Measurements from ENCODE around the gene PRR36.
A peak's percentile ranks its signal among the peaks of the same experiment; 100 is the strongest.
"Not testable (repeated sequence)": the region's sequence is repeated elsewhere in the genome, so short reads cannot be mapped to it uniquely, and the experiment has no call there.

Gene PRR36

DNA sequence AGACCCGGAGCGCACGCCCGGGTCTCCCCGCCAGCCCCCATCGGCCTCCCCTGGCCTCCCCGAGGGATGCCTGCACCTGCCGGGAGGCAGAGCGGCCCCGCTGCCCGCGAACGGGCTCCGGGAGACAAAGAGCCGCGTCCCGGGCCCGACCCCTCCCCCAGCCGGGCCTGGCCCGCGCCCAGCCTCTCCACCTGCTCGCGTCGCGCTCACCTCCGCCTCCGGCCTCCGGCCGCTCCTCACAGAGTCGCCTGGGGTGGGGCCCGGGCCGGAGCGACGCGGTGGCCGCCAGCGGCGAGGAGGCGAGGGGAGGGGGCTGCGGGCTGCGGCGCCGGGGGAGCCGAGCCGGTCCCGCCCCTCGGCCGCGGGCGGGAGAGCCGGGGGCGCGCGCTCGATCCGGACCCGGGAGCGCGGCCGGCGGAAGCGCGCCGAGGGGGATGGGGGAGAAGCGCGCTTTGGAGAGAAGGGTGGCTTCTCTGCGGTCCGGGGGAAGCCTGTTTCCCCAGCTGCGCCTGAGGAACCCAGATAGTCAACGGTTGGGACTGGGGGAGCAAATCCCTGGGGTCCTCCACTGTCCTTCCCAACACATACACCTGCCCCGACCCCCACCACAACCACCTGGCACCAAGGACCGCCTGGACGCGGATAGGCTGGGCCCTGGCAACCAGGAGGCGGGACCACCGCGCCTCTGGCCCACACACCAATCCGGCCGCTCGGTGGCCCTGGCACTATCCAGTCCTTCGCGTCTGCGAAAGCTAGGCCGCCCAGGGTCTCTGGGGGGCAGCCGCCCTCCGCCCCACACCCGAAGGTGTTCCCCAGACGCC lies at the start of gene PRR36:
Gene PRR36, minus strand, starts transcription at position 315 of the 821 bp plus-strand sequence. CDS start 701 bp downstream, outside the sequence.
- no peak for DNase-seq (ENCODE audit: low spot score)

DNA sequence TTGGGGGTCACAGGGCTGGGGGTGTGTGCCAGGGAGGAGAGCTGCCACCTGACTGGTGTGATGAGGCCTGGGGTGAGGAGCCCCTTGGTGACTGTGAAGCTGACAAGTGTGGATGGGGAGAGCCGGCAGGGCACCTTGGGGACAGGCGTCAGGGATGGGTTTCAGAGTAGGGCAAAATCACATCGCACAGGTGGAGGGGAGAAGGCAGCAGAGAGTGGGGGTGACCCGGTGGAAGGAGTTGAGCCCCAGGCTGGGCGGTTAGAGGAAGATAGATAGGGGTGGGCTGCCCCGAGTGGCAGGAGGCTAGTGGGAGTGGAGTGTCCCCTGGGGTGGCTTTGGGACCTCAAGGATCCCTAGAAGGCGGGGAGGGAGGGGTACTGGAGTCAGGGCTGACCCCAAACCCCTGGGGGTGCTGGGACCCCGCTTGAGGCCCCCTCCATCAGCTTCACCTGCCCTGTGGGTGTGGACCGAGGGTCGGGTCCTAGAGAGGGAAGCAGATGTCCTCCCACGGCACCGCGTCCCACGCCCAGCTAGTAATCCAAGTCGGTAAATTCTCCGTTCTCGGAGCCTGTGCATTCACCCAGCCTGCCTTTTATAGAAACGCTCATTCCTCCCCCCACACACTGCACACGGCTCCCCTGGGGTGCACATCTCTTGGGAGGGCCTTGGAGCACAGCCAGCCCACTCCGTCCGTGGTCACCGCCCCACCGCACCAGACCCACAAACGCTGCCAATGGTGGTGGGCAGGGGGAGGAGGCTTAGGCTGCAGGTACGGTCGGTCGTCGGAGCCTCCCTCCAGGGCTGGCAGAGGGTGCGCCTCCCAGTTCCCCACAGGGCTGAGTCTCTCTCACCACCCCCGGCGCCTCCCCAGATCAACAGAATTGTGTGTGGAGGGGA lies 49.4 kb upstream of the PRR36 start:
- DNase-seq (ENCODE audit: low spot score): no peak

DNA sequence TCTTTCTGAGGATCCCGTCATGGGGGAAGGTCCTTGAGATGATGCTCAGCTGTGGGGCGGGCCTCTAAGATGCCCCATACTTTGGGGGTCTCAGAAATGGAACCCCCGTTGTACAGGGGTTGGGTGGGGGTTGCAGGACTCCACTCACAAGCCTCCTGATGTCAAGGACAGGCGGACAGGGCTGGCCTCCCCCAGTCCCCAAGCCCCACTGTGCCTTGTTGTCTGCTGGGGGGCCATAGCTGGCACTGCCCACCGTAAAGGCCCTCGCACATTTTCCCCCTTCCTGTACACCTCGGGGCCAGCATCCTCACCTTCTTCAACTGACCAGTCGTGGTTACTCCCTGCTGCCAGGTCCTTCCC lies 48.6 kb upstream of the PRR36 start:
- DNase-seq (ENCODE audit: low spot score): no peak

DNA sequence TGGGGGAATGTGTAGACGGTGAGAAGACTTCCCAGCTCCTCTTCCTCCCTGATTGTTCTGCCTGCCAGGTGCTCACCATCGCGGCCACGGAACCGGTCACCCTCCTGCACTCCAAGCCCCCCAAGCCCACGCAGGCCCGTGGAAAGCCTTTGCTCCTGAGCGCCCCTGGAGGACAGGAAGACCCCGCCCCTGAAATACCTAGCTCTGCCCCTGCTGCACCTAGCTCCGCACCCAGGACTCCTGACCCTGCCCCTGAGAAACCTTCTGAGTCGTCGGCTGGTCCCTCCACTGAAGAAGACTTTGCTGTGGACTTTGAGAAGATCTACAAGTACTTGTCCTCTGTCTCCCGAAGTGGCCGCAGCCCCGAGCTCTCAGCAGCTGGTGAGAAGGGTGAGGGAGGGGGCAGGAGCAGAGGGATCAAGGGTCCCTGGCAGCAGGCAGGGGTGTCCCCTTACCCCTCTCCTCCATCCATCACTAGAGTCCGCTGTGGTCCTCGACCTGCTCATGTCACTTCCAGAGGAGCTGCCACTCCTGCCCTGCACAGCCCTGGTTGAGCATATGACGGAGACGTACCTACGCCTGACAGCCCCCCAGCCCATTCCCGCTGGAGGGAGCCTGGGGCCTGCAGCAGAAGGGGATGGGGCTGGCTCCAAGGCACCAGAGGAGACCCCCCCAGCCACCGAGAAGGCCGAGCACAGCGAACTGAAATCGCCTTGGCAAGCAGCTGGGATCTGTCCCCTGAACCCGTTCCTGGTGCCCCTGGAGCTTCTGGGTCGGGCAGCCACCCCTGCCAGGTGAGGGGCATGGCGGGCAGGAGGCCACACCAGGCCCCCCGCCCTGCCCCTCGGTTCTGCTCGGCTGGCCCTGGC lies 48.0 kb upstream of the PRR36 start:
- no peak for DNase-seq (ENCODE audit: low spot score)

DNA sequence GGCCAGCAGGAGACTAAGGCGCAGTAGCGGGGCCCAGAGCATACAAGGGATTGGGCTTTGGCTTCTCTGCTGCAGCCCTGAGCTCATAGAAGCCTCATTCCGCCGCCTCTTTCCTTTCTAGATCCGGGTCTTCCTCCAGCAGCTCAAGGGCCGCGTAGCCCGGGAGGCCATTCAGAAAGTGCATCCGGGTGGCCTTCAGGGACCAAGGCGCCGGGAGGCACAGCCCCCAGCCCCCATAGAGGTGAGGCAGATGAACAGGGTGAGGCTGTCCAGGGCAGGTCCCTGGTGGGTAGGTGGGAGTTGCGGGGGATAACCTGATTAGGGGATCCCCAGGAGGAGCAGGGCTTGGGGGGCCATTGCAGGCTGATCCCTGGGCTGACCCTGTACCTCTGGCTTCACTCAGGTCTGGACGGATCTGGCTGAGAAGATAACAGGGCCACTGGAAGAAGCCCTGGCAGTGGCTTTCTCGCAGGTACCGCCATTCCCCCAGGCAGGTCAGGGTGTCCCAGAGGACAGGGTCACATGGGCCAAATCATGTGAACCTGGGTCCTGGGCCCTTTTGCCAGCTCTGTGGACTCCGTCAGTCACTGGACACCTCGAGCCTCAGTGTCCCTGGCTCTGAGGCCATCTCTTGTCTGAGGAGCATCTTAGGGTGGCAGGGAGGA lies 47.2 kb upstream of the PRR36 start:
- no peak for DNase-seq (ENCODE audit: low spot score)

GRCh38 chr19:7920519-7921301 lies 46.5 kb upstream of the PRR36 start:
- peak; percentile 96 for DNase-seq (ENCODE audit: low spot score)

DNA sequence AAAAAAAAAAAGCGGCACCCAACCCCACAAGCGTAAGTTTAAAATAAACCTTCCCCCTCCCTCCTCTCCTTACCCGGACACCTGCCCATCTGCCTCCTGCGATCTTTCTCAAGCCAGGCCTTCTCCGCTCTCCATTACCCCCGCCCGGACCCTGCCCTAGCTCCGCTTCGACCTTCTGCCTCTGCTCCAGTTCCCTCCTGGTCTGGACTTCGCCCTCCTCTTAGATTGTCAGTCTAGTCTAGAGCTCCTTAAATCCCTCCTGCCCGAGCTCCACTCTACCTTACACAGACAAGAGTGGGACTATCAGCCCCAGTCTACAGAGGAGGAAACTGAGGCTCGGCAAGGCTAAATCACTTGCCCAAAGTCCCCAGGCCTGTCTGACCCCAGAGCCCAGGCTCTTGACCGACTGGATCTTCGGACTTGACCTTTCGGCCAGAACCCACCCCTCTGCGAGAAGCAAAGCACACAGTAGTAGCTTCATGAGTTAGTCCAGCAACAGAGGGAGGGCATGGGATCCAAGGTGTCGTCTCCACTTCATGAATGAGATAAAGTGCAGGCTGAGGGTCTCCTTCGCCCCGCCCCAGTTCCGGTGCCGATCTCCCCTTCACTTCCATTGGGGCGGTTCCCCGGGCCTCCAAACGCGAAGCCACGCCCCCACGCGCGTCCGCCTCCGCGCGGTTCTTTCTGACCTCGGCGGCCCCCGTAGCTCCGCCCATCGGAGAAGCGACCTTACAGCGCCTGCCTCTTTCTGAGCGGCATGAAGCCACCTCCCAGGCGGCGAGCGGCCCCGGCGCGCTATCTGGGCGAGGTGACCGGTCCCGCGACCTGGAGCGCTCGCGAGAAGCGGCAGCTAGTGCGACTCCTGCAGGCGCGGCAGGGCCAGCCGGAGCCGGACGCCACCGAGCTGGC lies 45.7 kb upstream of the PRR36 start, which contains the start of gene SNAPC2:
Gene SNAPC2, plus strand, starts transcription at position 729 of the 909 bp plus-strand sequence. Its CDS starts 29 bp downstream, at position 758.
- peak; percentile 79 for DNase-seq (ENCODE audit: low spot score)

DNA sequence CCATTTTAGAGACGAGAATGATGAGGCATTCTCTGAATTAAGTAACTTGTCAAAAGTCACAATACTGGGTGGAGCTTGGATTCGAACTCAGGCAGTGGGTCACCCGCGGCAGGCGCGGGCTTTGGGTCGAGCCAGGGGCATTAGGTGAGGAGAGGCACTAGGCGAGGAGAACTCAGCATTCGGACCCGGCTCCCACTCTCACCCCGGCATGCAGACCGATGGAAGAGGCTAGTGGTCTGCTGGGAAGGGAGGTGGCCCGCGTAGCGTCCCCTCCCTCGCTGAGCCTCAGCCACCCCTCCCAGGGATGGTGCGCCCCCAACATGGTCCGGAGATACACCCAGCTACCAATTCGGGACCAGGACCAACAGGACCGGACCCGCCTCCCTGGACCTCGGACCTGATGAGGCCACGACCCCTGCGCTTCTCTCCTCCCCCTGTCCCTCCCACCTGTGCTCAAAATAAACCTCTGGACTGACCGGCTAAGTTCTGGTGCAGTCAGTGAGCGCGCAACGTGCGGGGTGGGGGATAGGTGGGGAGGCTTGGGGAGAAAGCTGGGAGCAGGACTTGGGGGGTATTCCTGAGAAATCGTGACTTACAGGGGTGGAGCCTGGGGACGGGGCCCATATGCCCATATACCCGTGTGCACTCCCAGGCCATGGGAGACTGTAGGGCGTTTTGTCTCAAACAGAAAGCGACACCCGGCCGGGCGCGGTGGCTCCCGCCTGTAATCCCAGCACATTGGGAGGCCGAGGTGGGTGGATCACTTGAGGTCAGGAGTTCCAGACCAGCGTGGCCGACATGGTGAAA lies 44.6 kb upstream of the PRR36 start:
- no peak for DNase-seq (ENCODE audit: low spot score)

DNA sequence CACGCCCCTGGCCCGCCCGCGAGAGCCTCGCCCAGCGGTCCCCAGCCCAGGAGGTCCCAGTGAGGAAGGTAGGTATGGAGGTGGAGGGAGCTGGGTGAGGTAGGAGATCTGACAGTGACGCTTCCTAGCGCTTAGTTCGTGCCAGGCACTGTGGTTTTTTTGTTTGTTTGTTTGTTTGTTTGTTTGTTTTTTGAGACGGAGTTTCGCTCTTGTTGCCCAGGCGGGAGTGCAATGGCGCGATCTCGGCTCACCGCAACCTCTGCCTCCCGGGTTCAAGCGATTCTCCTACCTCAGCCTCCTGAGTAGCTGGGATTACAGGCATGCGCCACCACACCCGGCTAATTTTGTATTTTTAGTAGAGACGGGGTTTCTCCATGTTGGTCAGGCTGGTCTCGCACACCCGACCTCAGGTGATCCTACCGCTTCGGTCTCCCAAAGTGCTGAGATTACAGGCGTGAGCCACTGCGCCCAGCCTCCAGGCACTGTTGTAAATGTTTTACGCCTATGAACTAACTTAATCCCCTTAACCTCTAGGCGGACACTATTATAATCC lies 43.9 kb upstream of the PRR36 start:
- DNase-seq (ENCODE audit: low spot score): not testable (repeated sequence)

- no peak for DNase-seq (ENCODE audit: low spot score)
Observed at GRCh38 chr19:7917267-7918061, 43.3 kb upstream of the PRR36 start.

- DNase-seq (ENCODE audit: low spot score): no peak
Observed at GRCh38 chr19:7916955-7917266, 42.7 kb upstream of the PRR36 start.

DNA sequence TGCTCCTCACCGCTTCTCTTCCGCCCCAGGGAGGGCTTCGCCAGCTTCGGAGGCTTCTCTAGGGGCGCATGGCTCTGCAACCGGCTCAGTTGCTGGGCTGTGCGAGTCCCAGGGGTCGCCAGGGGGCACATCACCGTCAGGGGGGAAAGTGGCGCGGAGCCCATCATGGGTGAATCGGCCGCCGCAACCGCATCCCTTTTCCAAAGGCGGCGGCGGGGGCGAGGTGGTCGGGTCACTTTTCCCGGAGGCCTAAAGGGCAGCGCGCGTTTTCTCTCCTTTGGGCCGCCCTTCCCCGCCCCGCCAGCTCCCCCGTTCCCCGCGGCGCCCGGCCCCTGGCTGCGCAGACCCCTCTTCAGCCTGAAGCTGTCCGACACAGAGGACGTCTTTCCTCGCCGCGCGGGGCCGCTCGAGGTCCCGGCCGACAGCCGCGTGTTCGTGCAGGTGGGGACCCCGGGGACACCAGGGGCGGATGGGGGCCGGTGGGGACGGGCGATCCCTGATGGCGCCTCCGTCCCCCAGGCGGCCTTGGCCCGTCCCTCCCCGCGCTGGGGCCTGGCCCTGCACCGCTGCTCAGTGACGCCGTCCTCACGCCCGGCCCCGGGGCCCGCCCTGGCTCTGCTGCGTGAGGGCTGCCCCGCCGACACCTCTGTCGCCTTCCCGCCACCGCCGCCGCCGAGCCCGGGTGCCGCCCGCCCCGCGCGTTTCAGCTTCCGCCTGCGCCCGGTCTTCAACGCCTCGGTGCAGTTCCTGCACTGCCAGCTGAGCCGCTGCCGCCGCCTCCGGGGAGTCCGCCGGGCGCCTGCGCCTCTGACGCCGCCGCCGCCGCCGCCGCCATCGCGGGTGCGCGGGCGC lies 42.1 kb upstream of the PRR36 start:
- DNase-seq (ENCODE audit: low spot score): no peak

DNA sequence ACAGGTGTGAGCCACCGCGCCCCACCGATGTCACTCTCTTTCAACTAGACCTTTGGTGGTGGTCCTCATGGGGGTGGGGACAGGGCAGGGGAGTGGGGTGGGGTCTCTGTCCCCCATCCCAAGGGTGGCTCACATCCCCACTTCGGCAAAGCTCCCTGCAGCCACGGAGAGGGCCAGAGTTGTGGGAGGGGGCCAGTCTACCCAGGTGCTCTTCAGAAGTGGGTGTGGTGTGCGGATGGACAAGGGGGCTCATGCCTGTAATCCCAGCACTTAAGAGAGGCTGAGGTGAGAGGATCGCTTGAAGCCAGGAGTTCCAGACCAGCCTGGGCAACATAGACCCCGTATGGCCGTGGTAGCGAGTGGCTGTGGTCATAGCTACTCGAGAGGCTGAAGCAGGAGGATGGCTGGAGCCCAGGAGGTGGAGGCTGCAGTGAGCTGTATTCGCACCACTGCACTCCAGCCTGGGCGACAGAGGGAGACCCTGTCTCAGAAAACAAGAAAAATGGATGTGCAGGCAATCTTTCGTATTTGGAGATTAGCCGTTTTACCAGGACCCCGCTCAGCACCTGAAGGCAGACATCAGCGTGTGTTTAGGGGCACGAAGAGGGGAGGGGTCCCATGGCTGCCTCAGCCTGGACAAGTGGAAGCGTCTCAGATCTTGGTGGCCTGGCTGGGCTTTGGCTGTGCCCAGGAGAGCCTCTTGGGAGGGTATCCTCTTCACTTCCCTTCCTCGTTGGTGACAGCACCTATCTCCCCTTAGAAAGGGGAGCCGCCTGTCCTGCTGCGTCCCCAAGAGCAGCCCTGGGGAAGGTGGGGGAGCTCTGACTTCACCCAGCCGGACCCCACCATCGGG lies 41.3 kb upstream of the PRR36 start:
- no peak for DNase-seq (ENCODE audit: low spot score)

GRCh38 chr19:7914598-7915045 lies 40.4 kb upstream of the PRR36 start, which contains the start of gene TGFBR3L:
Gene TGFBR3L, plus strand, starts transcription at chr19:7914830.
- DNase-seq (ENCODE audit: low spot score): no peak

- no peak for DNase-seq (ENCODE audit: low spot score)
Observed at GRCh38 chr19:7914099-7914498, 39.9 kb upstream of the PRR36 start.

DNA sequence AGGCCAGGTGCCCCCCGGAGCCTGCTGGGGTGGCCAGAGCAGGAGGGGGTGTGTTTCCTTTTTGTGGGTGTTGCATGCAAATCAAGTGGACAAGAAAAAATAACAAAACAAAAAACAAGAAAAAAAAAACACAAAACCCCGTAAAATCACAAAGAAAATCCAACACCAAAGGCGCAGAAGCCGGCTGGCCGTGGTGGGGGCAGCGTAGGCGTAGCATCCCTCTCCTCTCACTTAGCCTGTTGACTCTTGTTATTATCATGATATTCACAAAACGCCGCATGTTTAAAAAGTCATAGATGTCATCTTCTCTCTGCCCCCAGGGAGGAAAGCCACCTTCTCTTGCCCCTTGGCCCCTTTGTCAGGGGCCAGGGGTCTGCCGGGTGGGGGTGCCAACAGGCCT lies 39.5 kb upstream of the PRR36 start:
- DNase-seq (ENCODE audit: low spot score): no peak

Data from pons (tissue), 1 donor.